H1 (cell line): Measurements from ENCODE around the gene TSEN54. TPM values are rescaled to one million over a fixed set of nuclear protein-coding genes. Genes with fewer than 3 reads are reported as not detected.

ENCODE experiments used
- KDM4A ChIP-seq: IDR thresholded peaks from one replicate; pipeline ENCODE4 v1.7.1; 2012; ENCODE audit warnings: low read depth, mild to moderate bottlenecking, moderate library complexity, low read length, inconsistent platforms; ENCODE audit not compliant: severe bottlenecking
- NANOG ChIP-seq: IDR thresholded peaks from 2 replicates; pipeline ENCODE4 v1.6.1; 2011; ENCODE audit warnings: low read length, low read depth, mild to moderate bottlenecking, inconsistent platforms; ENCODE audit not compliant: insufficient read depth, poor library complexity, severe bottlenecking
- POU5F1 ChIP-seq: IDR thresholded peaks from 2 replicates; pipeline ENCODE4 v1.6.1; 2011; ENCODE audit warnings: low read depth, mild to moderate bottlenecking, low read length, moderate library complexity
- TCF12 ChIP-seq: IDR thresholded peaks from 2 replicates; pipeline ENCODE4 v1.6.1; 2011; ENCODE audit warnings: low read depth, mild to moderate bottlenecking, low read length
- polyA plus RNA-seq, 7 experiments: library from polyadenylated mRNA; depleted of rRNA in 3 of 7; stranded (reverse) in 5 of 7; unstranded in 2 of 7; fragments of >200 nt in 5 of 7; fragments of 200-250 nt in 2 of 7; gene quantifications; 1 replicate in 5 of 7; 2 replicates in 1 of 7; 4 replicates in 1 of 7; pipeline versions ENCODE4 v1.2.1 to v1.2.3, GENCODE V29; 2011 to 2013; ENCODE audit warnings: missing spikeins in 2 of 7, mixed read lengths in 2 of 7
- total RNA-seq: library from RNA; stranded (reverse); fragmentation: NEBNext Ultra II Directional; extraction: Animal tissue kit (Norgen Biotek cat#: 25700); gene quantifications from 2 replicates; pipeline ENCODE4 v1.2.1, GENCODE V29; 2021

The TSEN54 gene
- total and polyA plus RNA-seq, 2 of the 8 experiments (the other 6 are each of a cell fraction or from before 2014, with no cell fraction given), result 43.6 to 60.3 TPM

GRCh38 chr17:75473246-75473645 is 43.1 kb upstream of the TSEN54 start (continued):
- TF ChIP-seq POU5F1 (no peak), TCF12 (no peak), KDM4A (no peak), NANOG (no peak)
